Keratinocyte (primary cell): ENCODE measurements around the gene RAC2. TPM values are rescaled to one million over a fixed set of nuclear protein-coding genes. Genes with fewer than 3 reads are reported as not detected.

Source experiments
- DNase-seq: peaks from one replicate; pipeline ENCODE4 v3.0.0-alpha.2; 2011; ENCODE audit warnings: low read depth, missing footprints, low spot score
- FAIRE-seq: peaks from 2 replicates; lab custom pipeline; 2011; peaks lifted over from hg19 to GRCh38; lab: Jason Lieb, UNC
- H2AFZ ChIP-seq: 2 replicates; pipeline ENCODE4 v1.6.0; 2012; ENCODE audit warnings: low read length, control low read depth, inconsistent platforms; ENCODE audit not compliant: control insufficient read depth
- H3K27ac ChIP-seq: 2 replicates; pipeline ENCODE4 v1.5.1; 2011; ENCODE audit warnings: low read length; ENCODE audit not compliant: control insufficient read depth, insufficient read depth
- H3K27me3 ChIP-seq: 3 replicates; pipeline ENCODE4 v1.6.0; 2011; ENCODE audit warnings: low read length; ENCODE audit not compliant: control insufficient read depth, insufficient read depth; ENCODE audit errors: extremely low read depth
- H3K36me3 ChIP-seq, 2 experiments: 2 replicates in 1 of 2; 3 replicates in 1 of 2; pipeline ENCODE4 v1.5.1; 2011; ENCODE audit warnings: low read length in 2 of 2, mild to moderate bottlenecking in 1 of 2; ENCODE audit not compliant: control insufficient read depth in 2 of 2, insufficient read depth in 2 of 2; ENCODE audit errors: extremely low read depth in 1 of 2
- H3K4me1 ChIP-seq: 3 replicates; pipeline ENCODE4 v1.5.1; 2011; ENCODE audit warnings: low read length; ENCODE audit not compliant: control insufficient read depth, insufficient read depth; ENCODE audit errors: extremely low read depth
- H3K4me2 ChIP-seq: 3 replicates; pipeline ENCODE4 v1.6.0; 2011; ENCODE audit warnings: low read depth, low read length; ENCODE audit not compliant: control insufficient read depth, insufficient read depth; ENCODE audit errors: extremely low read depth
- H3K4me3 ChIP-seq, 3 experiments: fragments of 200-600 bp in 1 of 3; sonication (generic) in 1 of 3; 2 replicates in 2 of 3; 3 replicates in 1 of 3; pipeline ENCODE4 v1.5.1; 2011 to 2016; ENCODE audit warnings: low read length in 3 of 3, mild to moderate bottlenecking in 3 of 3, control low read depth in 2 of 3, inconsistent platforms in 1 of 3, low read depth in 1 of 3, mixed read lengths in 1 of 3, mixed run types in 1 of 3, moderate library complexity in 1 of 3; ENCODE audit not compliant: control insufficient read depth in 2 of 3, insufficient read depth in 2 of 3; ENCODE audit errors: extremely low read depth in 1 of 3
- H3K79me2 ChIP-seq: 2 replicates; pipeline ENCODE4 v1.6.0; 2012; ENCODE audit warnings: low read length; ENCODE audit not compliant: control insufficient read depth, insufficient read depth
- H3K9ac ChIP-seq: 3 replicates; pipeline ENCODE4 v1.6.0; 2011; ENCODE audit warnings: low read length; ENCODE audit not compliant: control insufficient read depth, insufficient read depth; ENCODE audit errors: extremely low read depth
- H3K9me1 ChIP-seq: 3 replicates; pipeline ENCODE4 v1.6.0; 2011; ENCODE audit warnings: low read length; ENCODE audit not compliant: control insufficient read depth, insufficient read depth; ENCODE audit errors: extremely low read depth
- H3K9me3 ChIP-seq: 2 replicates; pipeline ENCODE4 v1.5.1; 2012; ENCODE audit warnings: low read depth, low read length; ENCODE audit not compliant: control insufficient read depth
- H4K20me1 ChIP-seq: 3 replicates; pipeline ENCODE4 v1.6.0; 2011; ENCODE audit warnings: low read length; ENCODE audit not compliant: control insufficient read depth, insufficient read depth; ENCODE audit errors: extremely low read depth
- CTCF ChIP-seq, 3 experiments: IDR thresholded peaks in 1 of 3; conservative IDR thresholded peaks in 1 of 3; optimal IDR thresholded peaks in 1 of 3; 2 replicates in 2 of 3; 3 replicates in 1 of 3; pipeline versions ENCODE3 to v1.5.1; 2011; ENCODE audit warnings: low read length in 3 of 3, mild to moderate bottlenecking in 3 of 3, moderate library complexity in 2 of 3, control low read depth in 1 of 3, inconsistent platforms in 1 of 3; ENCODE audit not compliant: insufficient read depth in 2 of 3; ENCODE audit errors: extremely low read depth in 1 of 3
- EZH2 ChIP-seq: IDR thresholded peaks from one replicate; pipeline ENCODE4 v1.6.1; 2012; ENCODE audit warnings: inconsistent platforms, mild to moderate bottlenecking, low read length, moderate library complexity
- dilution Hi-C: fragments of 300-500 bp; cut with MboI; formaldehyde crosslinking; loops from one replicate; pipeline ENCODE4 v1.7.0; 2020; ENCODE audit warnings: low sequenced_read_pairs; ENCODE audit not compliant: extremely low pct_ligation_motif_present
- polyA plus RNA-seq, 5 experiments: library from polyadenylated mRNA; depleted of rRNA in 3 of 5; stranded (reverse) in 3 of 5; stranded (forward) in 1 of 5; unstranded in 1 of 5; fragments of >200 nt; gene quantifications; 1 replicate in 1 of 5; 2 replicates in 3 of 5; 3 replicates in 1 of 5; pipeline versions ENCODE4 v1.2.1 to v1.2.3, GENCODE V29; 2011 to 2012; ENCODE audit warnings: missing spikeins in 2 of 5, low read depth in 1 of 5, low replicate concordance in 1 of 5

Gene RAC2
- polyA plus RNA-seq, 1 donor (not counting 4 experiments of a cell fraction or from before 2014, with no cell fraction given): 78.6 TPM

- peaks cover 33% of the 10 kb centered on the region for H3K4me1 ChIP-seq
- no peak for DNase-seq
- peaks cover 27 to 29% of the 10 kb centered on the region in 2 experiments for H3K36me3 ChIP-seq
- H3K9ac ChIP-seq: peak overlapping the region; percentile 25
- peak overlapping the region in 1 of 3 experiments; percentile 34 for H3K4me3 ChIP-seq
- H3K79me2 ChIP-seq: no peaks in the 10 kb centered on the region
- no peaks in the 10 kb centered on the region for H3K9me3 ChIP-seq
- H3K27me3 ChIP-seq: no peaks in the 10 kb centered on the region
- peak overlapping the region; percentile 65 for H3K4me2 ChIP-seq
- FAIRE-seq: peak; percentile 84
- H2AFZ ChIP-seq: no peak overlapping the region
- peak overlapping the region; percentile 59 for H3K27ac ChIP-seq
- no peak for TF ChIP-seq CTCF (optimal IDR thresholded peaks at IDR 0.05 in 1 of 3, IDR thresholded peaks at IDR 0.05 in 1 of 3, conservative IDR thresholded peaks at IDR 0.05 in 1 of 3; ENCODE audit: extremely low read depth in 1 of 3, insufficient read depth in 2 of 3, low read length in 3 of 3)
- TF ChIP-seq EZH2: no peak
- H3K9me1 ChIP-seq: no peaks in the 10 kb centered on the region
- peaks cover 3% of the 10 kb centered on the region for H4K20me1 ChIP-seq
- dilution Hi-C loops: no loop called here
Observed at GRCh38 chr22:37229012-37229804, 14.9 kb downstream of the RAC2 start.

DNA sequence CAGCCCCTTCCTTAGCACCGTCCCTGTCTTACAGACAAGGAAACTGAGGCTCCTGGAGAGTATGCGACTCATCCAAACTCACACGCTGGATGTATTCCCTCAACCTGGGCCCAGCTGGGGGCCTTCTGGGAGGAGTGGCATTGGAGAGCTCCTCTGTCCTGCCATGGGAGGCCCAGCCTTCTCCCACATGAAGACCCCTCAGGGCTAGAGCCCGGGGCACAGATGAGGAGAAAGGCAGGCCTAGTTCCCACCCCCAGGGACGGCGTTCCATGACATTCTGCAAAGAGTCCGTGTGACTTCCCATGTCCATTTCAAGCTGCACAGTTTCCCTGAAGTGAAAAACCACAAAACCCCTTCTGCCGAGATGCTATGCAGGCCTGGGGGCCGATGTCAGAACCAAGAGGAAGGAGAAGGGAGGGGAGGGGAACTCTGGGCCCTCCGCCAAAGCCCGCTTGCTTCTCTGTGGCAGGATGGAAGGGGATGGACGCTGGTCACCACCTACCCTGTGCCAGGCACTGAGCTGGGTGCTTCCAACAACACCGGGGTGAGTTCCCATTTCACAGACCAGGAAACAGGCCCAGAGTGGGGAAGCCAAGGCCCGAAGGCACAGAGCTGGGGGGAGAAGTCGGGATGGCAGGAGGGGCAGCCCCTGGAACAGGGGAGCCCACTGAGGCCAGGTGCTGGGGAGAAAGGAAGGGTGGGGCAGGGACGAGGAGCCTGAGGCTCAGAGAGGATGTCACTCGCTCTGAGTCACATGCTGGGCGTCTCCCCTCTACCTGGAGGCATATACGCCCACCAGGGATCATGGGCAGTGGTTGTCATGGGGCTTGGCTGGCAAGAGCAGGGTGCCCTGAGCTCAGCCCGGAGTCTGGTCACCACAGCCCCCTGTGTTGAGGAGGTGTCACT, 15.7 kb downstream of the RAC2 start:
- H3K4me2 ChIP-seq: peak overlapping the region; percentile 20
- TF ChIP-seq CTCF (optimal IDR thresholded peaks at IDR 0.05 in 1 of 3, IDR thresholded peaks at IDR 0.05 in 1 of 3, conservative IDR thresholded peaks at IDR 0.05 in 1 of 3; ENCODE audit: extremely low read depth in 1 of 3, insufficient read depth in 2 of 3, low read length in 3 of 3) (no peak), EZH2 (no peak)
- H3K4me1 ChIP-seq: peaks cover 28% of the 10 kb centered on the region
- FAIRE-seq (peak; percentile 20), DNase-seq (no peak)
- H3K27me3 ChIP-seq: no peaks in the 10 kb centered on the region
- no peak overlapping the region for H2AFZ ChIP-seq
- H3K9me3 ChIP-seq: no peaks in the 10 kb centered on the region
- H3K36me3 ChIP-seq: peaks cover 26 to 27% of the 10 kb centered on the region in 2 experiments
- no peaks in the 10 kb centered on the region for H3K9me1 ChIP-seq
- no peaks in the 10 kb centered on the region for H4K20me1 ChIP-seq
- peak overlapping the region; percentile 59 for H3K27ac ChIP-seq
- H3K9ac ChIP-seq: peak overlapping the region; percentile 1
- no peak overlapping the region for H3K4me3 ChIP-seq
- H3K79me2 ChIP-seq: no peaks in the 10 kb centered on the region
- dilution Hi-C loops: no loop called here
